HG02642 (cell line): Measurements from ENCODE around the gene IGFLR1.
"Not testable (repeated sequence)": the region's sequence is repeated elsewhere in the genome, so short reads cannot be mapped to it uniquely, and the experiment has no call there.

Experiments
- ATAC-seq: cut with Tn5 transposase; IDR thresholded peaks from one replicate; pipeline ENCODE4 v1.9.1; 2021; ENCODE audit warnings: mild to moderate bottlenecking; ENCODE audit not compliant: unreplicated experiment, poor library complexity

The IGFLR1 gene

DNA sequence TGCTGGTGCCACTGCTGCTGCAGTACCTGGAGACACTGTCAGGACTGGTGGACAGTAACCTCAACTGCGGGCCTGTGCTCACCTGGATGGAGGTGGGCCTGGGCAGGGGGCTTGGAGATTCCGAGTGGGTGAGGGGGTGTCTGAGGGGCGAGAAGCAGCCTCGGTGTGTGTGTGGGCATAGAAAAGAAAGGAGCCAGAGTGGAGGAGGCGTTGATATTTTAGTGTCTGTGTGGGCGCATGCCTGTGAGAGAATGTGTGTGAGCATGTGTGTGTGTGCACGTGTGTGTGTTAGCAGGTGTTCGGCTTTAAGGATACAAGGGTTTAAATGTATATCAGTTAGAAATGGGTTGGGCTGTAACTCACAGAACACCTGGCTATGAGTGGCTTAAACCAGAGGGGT lies 36.8 kb upstream of the IGFLR1 start:
- no peak for ATAC-seq

DNA sequence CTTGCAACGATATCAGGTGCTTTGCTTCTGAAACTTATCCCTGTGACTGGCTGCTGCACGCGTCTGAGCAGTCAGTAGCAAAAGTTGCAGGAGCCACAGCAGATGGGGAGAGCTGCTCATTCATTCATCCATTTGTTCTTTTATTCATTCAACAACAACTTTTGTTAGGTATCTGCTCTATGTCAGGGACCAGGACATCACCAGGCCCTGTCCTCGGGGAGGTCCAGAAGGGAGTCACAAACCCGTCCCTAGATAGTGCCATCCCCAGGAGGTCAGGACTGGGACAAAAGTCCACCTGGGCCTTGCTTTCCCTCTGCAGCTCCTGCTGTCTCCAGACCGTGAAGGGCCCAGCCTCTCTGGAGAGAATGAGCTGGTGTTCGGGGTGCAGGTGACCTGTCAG lies 35.7 kb upstream of the IGFLR1 start:
- ATAC-seq = no peak

- no peak for ATAC-seq
These were observed 35.0 kb upstream of the IGFLR1 start for GRCh38 chr19:35777086-35777841.

DNA sequence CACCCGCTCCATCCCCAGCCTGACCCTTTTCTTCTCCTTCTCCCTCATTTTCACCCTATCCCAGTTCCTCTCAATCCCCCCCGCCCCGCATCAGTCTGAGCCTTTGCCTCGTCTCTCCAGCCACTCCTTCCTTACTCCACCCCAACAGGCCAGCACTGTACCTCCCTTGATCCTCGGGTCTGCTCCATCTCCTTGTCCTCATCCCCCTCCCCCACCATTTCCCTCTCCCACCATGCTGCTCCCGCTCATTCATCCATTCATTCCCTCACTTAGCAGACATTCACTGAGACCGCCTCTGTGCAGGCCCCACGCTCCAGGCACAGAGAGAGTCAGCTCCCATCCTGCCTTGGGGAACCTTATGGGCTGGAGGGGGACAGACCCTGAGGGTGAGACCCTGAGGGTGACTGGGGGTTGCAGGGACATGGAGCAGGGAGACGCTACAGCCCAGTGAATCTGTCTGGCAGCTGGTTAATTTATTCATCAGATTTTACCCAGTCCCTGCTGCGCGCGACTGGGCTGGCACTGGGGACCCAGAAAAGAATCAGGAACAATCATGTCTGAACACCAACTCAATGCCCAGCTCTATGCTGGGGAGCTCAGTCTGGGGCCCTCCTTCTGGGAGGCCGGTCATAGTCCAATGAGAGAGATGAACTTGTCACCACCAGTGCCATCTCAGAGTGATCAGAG lies 34.0 kb upstream of the IGFLR1 start:
- ATAC-seq = no peak

GRCh38 chr19:35775298-35776101 lies 33.2 kb upstream of the IGFLR1 start, which contains the start of gene ARHGAP33:
Gene ARHGAP33, plus strand, starts transcription at chr19:35775564. Its CDS starts 95 bp downstream, at chr19:35775659.
- peak; percentile 92 for ATAC-seq

- no peak for ATAC-seq
These were observed 32.7 kb upstream of the IGFLR1 start for GRCh38 chr19:35775046-35775297.

GRCh38 chr19:35774274-35775045 lies 32.2 kb upstream of the IGFLR1 start:
- ATAC-seq = no peak

- ATAC-seq = no peak
These were observed 31.0 kb upstream of the IGFLR1 start for GRCh38 chr19:35773020-35773806.

DNA sequence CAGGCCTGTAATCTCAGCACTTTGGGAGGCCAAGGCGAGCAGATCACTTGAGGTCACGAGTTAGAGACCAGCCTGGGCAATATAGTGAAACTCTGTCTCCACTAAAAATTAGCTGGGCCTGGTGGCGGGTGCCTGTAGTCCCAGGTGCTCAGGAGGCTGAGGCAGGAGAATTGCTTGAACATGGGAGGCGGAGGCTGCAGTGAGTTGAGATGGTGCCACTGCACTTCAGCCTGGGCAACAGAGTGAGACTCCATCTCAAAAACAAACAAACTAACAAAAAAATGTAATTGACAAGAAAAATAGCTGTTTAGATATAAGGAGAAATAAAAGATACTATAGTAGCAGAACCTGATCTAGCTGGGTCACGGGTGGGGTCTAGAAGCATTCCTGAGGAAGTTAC lies 30.1 kb upstream of the IGFLR1 start:
- not testable (repeated sequence) for ATAC-seq

GRCh38 chr19:35768082-35768421 lies 25.8 kb upstream of the IGFLR1 start:
- no peak for ATAC-seq

DNA sequence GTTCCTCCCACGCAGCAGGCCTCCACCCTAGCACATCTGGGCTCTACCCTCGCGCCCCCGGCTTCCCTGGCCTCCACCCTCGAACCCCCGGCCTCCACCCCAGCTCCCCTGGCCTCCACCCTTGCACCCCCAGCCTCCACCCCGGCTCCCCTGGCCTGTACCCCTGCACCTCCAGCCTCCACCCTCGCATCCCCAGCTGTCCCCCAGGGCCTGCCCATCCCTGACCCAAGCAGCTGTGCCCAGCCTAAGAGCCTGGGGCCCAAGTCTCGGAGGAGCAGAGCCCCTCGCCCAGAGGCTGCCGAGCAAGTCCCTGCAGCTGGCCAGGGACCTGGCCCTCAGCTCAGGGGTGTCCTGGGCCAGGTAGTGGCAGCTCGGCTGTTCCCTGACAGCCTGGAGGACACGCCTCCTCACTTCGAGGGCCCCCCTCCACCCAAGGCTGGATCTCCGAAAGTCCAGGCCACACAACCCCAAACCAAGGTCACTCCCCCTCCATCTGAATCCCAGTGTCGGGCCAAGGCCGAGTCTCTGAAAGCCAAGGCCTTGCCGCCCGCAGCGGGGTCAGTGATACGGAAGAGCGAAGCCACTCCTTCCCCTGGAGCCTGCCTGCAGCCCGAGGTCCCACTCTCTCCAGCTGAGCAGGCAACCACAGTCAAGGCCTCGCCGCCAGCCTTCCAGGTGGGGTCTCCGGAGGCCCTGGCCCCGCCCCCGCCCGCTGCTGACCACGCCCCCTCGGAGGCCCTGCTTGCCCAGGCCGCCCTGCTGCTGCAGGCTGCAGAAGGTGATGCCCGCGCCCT lies 25.2 kb upstream of the IGFLR1 start:
- ATAC-seq = no peak

DNA sequence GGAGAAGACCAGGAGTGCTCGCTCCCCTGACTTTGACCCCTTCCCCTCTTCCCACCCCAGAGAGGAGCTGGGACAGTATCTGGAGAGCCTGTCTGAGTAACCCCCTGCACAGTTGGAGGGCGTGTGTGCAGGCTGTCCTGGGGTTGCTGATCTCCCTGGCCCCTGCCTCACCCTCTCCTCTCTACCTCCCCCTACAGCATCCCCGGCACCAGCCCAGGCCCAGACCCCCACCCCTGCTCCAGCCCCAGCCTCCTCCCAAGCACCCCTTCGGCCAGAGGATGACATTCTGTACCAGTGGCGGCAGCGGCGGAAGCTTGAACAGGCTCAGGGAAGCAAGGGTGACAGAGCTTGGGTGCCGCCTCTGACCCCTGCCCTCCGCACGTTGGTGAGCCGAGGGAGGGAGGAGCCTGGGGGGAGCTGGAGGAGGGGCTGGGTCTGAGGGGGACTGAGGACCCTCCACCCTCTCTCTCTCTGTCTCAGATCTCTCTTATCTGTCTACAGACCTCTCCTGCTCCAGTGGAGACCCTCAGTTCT lies 24.4 kb upstream of the IGFLR1 start:
- no peak for ATAC-seq

DNA sequence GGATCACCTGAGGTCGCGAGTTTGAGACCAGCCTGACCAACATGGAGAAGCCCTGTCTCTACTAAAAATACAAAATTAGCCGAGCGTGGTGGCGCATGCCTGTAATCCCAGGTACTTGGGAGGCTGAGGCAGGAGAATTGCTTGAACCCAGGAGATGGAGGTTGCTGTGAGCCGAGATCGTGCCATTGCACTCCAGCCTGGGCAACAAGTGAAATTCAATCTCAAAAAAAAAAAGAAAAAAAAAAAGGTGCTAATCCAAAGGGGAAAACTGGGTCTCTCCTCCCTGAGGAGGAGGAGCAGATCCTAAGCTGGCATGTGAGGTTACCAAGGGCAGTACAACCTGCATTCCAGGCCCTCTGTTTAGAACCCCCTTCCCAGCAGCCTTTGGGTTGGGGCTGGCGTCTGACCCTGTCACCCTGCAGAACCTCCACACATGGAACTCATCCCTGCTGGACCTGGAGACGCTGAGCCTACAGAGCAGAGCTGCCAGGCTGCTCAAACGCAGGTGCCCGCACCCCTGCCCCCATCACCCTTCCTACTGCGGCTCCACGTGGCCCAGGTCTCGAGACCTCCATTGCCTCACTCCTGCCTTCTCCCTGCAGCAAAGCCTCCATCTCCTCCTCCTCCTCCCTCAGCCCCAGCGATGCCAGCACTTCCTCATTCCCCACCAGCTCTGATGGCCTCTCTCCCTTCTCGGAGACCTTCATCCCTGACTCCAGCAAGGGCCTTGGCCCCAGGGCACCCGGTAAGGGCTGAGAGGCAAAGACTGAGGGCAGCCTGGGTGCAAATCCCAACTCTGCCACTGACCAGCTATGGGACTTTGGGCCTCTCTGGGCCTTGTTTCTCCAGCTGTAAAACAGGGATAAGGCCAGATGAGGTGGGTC lies 22.4 kb upstream of the IGFLR1 start:
- ATAC-seq = no peak

DNA sequence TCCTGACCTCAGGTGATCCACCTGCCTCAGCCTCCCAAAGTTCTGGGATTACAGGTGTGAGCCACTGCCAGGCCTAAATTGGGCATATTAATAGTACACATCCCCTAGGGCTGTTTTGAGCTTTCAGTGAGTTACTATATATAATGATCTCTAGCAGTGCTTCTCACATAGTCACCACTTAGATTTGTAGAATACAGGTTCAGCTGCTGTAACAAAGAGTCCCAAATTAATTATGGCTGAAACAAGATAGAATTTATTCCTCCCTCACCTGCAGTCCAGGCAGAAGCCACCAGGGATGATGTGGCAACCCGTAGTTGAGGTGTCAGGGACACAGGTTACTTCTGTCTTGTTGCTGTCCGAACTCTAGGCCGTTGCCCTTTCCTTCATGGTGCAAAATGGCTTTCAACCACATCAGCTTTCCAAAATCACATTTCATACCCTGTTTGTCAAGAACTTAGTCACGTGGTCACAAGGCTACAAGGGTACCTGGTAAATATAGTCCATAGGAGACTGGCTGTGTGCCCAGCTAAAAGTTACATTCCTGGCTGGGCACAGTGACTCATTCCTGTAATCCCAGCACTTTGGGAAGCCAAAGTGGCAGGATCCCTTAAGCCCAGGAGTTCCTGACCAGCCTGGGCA lies 18.6 kb upstream of the IGFLR1 start:
- no peak for ATAC-seq

GRCh38 chr19:35759697-35760096 lies 17.4 kb upstream of the IGFLR1 start:
- ATAC-seq = no peak

DNA sequence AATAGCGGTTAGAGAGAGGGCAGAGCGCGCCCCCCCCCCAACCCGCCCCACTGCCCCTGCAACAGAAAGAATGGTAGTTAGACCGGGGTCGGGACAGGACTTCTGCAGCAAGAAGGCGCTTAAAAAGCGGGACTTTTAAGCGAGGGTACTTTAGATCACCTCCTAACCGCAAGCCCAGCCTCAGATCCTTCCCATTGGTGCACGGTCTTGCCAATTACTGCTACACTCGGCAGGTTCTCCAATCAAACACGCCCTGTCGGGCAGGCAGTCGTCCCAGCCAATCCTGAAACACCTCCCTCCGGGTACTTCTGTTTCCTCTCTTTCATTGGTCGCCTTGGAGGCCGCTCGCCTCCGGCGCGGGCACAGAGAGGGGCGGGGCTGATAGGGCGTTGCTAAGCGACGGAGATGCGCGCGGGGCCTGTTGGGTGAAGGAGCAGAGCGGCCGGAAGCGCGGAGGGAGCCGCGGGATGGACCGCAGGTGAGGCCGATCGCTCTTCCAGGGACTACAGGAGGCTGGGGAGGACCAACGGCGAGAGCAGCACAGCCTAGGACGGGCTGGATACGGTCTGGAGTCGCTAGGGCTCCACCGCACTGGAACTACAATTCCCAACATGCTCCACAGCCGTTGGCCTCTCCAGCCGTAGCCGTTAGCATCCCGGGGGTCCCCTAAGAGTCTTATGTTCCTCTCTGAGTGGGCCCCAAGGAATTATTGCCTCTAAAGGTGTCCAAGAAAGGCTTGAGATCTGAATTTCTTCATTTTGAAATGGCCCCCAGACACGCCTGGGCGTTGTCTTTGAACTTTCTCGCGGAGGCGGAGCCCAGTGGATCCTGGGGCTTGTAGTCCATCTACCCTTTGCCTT lies 15.7 kb upstream of the IGFLR1 start, which contains the start of gene PROSER3:
Gene PROSER3 (plus strand): TSS at position 428 of the 860 bp plus-strand sequence. CDS start 40 bp downstream, at position 468.
- ATAC-seq = peak; percentile 95
